ENCODE measurements around the gene EN2. TPM values are rescaled to one million over a fixed set of nuclear protein-coding genes. Genes with fewer than 3 reads are reported as not detected.
A peak's percentile ranks its signal among the peaks of the same experiment; 100 is the strongest.

EN2 gene
- total and polyA plus RNA-seq, 2 donors (not counting 1 experiment from before 2014, with no cell fraction given) = not detected

GRCh38 chr7:155461631-155462030, 3.7 kb downstream of the EN2 start:
- H3K36me3 ChIP-seq (replicated peaks in 1 of 2; ENCODE audit: control extremely low read depth in 1 of 2, control insufficient read depth in 1 of 2, extremely low read depth in 1 of 2, insufficient read depth in 2 of 2, low read length in 1 of 2) = no peaks in the 10 kb centered on the region
- no peaks in the 10 kb centered on the region for H3K79me2 ChIP-seq (ENCODE audit: control insufficient read depth, insufficient read depth, low read length)
- peaks cover 0 to 78% (median 68%) of the 10 kb centered on the region in 4 experiments for H3K27me3 ChIP-seq (replicated peaks in 1 of 4; ENCODE audit: control extremely low read depth in 1 of 4, control insufficient read depth in 3 of 4, insufficient read depth in 4 of 4, low read length in 3 of 4)
- H3K4me2 ChIP-seq (replicated peaks; ENCODE audit: low read depth, low read length, poor library complexity, severe bottlenecking) = no peak overlapping the region
- no peaks in the 10 kb centered on the region for H3K9me3 Mint-ChIP-seq (ENCODE audit: insufficient read depth)
- intact Hi-C loops (cut with micrococcal nuclease) = no loop called here
- H4K20me1 ChIP-seq (ENCODE audit: control insufficient read depth, insufficient read depth, low read length, poor library complexity, severe bottlenecking) = no peaks in the 10 kb centered on the region
- H3K4me3 Mint-ChIP-seq = no peak overlapping the region
- WGBS (ENCODE audit: insufficient coverage) = 10% methylated on average over 2 of the region's 3 CpGs
- TF ChIP-seq CTCF (IDR thresholded peaks at IDR 0.05) = no peak
- no peak for TF ChIP-seq EZH2 (IDR thresholded peaks at IDR 0.05; ENCODE audit: borderline replicate concordance, insufficient read depth, low read depth, low read length, poor library complexity, severe bottlenecking)
- no peak overlapping the region for H3K27ac ChIP-seq (ENCODE audit: low read length in 2 of 2)
- DNase-seq = no peak
- peaks cover 31 to 48% of the 10 kb centered on the region in 2 donors for H3K4me1 ChIP-seq (ENCODE audit: control insufficient read depth in 2 of 2, insufficient read depth in 2 of 2, low read length in 2 of 2)
- H3K27me3 Mint-ChIP-seq = peaks cover 61% of the 10 kb centered on the region
- H3K9ac ChIP-seq (ENCODE audit: low read length) = no peak overlapping the region
- no peak overlapping the region for H3K4me3 ChIP-seq (ENCODE audit: control extremely low read depth in 1 of 5, extremely low read depth in 1 of 5, insufficient read depth in 1 of 5, low read depth in 2 of 5, low read length in 4 of 5)
- H3K9me3 ChIP-seq (ENCODE audit: control extremely low read depth in 1 of 3, control insufficient read depth in 2 of 3, insufficient read depth in 1 of 3, low read length in 2 of 3) = peaks cover 0 to 65% (median 0%) of the 10 kb centered on the region in 3 donors
- no peak for ATAC-seq (ENCODE audit: low read depth)
- ChIA-PET POLR2A (no interaction called here), CTCF (no interaction called here)
- peaks cover 16% of the 10 kb centered on the region for H3K4me1 Mint-ChIP-seq
- no peak overlapping the region for H3K27ac Mint-ChIP-seq
- no peak overlapping the region for H2AFZ ChIP-seq (ENCODE audit: insufficient read depth, low read depth, low read length, poor library complexity, severe bottlenecking)

GRCh38 chr7:155462163-155462735, 4.3 kb downstream of the EN2 start:
- Histone ChIP-seq H3K27me3 (replicated peaks in 1 of 4; ENCODE audit: control extremely low read depth in 1 of 4, control insufficient read depth in 3 of 4, insufficient read depth in 4 of 4, low read length in 3 of 4) (peaks cover 0 to 79% (median 68%) of the 10 kb centered on the region in 4 experiments), H3K9me3 (ENCODE audit: control extremely low read depth in 1 of 3, control insufficient read depth in 2 of 3, insufficient read depth in 1 of 3, low read length in 2 of 3) (peaks cover 0 to 66% (median 0%) of the 10 kb centered on the region in 3 donors), H3K27ac (ENCODE audit: low read length in 2 of 2) (no peak overlapping the region), H3K79me2 (ENCODE audit: control insufficient read depth, insufficient read depth, low read length) (no peaks in the 10 kb centered on the region), H2AFZ (ENCODE audit: insufficient read depth, low read depth, low read length, poor library complexity, severe bottlenecking) (no peak overlapping the region), H3K4me2 (replicated peaks; ENCODE audit: low read depth, low read length, poor library complexity, severe bottlenecking) (no peak overlapping the region), H4K20me1 (ENCODE audit: control insufficient read depth, insufficient read depth, low read length, poor library complexity, severe bottlenecking) (no peaks in the 10 kb centered on the region), H3K4me1 (ENCODE audit: control insufficient read depth in 2 of 2, insufficient read depth in 2 of 2, low read length in 2 of 2) (peaks cover 32 to 48% of the 10 kb centered on the region in 2 donors), H3K9ac (ENCODE audit: low read length) (no peak overlapping the region), H3K4me3 (ENCODE audit: control extremely low read depth in 1 of 5, extremely low read depth in 1 of 5, insufficient read depth in 1 of 5, low read depth in 2 of 5, low read length in 4 of 5) (no peak overlapping the region), H3K36me3 (replicated peaks in 1 of 2; ENCODE audit: control extremely low read depth in 1 of 2, control insufficient read depth in 1 of 2, extremely low read depth in 1 of 2, insufficient read depth in 2 of 2, low read length in 1 of 2) (no peaks in the 10 kb centered on the region)
- POLR2A ChIA-PET = no interaction called here
- 17% methylated on average over 23 of the region's 33 CpGs for WGBS (ENCODE audit: insufficient coverage)
- TF ChIP-seq CTCF (IDR thresholded peaks at IDR 0.05) = no peak
- no peak for TF ChIP-seq EZH2 (IDR thresholded peaks at IDR 0.05; ENCODE audit: borderline replicate concordance, insufficient read depth, low read depth, low read length, poor library complexity, severe bottlenecking)
- Mint-ChIP-seq H3K4me3 (no peak overlapping the region), H3K27ac (no peak overlapping the region), H3K4me1 (peaks cover 15% of the 10 kb centered on the region), H3K27me3 (peaks cover 59% of the 10 kb centered on the region), H3K9me3 (ENCODE audit: insufficient read depth) (no peaks in the 10 kb centered on the region)
- ATAC-seq (ENCODE audit: low read depth) = no peak
- peak; percentile 13 for DNase-seq
- CTCF ChIA-PET = no interaction called here
- intact Hi-C loops (cut with micrococcal nuclease) = no loop called here
